CD4-positive, alpha-beta T cell treated with Interleukin-15 for 1 hour (primary cell): ENCODE results near the gene LBP.
"Not testable (repeated sequence)": the region's sequence is repeated elsewhere in the genome, so short reads cannot be mapped to it uniquely, and the experiment has no call there.

ENCODE experiments used
- DNase-seq: peaks from one replicate; pipeline ENCODE4 v3.0.0-alpha.2; 2020

LBP gene

DNA sequence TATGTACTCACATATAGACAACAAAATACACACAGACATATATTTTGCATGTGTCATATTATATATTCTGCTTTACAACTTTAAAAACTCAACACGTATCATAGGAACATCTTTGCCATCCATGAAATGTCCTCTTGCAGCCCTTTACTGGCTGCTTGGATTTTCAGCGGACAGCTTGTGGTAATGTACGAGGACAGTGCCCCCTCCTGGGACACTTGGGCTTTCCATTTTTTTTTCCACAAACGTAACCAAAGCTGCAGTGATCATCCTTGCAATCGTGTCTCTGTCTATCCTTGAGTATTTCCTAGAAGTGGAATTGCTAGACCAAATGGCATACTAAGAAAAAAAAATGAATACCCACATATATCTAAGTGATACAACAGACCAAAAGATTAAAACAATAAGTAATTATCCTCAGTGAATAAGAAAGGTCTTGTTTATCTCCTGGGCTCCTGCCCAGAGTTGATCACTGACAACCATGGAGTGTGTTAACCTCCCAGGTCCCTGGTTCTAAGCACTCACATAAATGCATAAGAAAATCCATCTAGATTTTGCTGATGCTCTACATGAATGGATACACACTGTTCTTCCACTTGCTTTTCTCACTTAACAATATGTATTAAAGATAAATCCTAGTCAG lies 24.2 kb upstream of the LBP start:
- DNase-seq = no peak

DNA sequence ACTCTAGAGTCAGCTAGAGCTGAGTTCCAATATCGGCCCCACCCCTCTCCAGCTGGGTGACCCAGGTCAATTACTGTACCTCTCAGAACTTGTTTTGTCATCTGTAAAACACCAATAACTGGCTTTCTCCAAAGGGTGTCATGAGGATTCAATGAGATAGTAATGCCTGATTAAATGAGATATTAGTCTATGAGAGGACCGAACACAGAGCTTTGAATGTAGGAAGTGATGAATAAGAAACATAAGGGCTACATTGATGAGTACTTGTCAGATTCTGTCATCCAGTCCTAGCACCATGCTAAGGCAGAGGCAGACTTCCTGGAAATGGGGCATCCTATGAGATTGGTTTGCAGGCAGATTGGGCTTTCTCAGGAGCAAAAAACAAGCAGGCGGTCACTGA lies 22.1 kb upstream of the LBP start:
- no peak for DNase-seq

DNA sequence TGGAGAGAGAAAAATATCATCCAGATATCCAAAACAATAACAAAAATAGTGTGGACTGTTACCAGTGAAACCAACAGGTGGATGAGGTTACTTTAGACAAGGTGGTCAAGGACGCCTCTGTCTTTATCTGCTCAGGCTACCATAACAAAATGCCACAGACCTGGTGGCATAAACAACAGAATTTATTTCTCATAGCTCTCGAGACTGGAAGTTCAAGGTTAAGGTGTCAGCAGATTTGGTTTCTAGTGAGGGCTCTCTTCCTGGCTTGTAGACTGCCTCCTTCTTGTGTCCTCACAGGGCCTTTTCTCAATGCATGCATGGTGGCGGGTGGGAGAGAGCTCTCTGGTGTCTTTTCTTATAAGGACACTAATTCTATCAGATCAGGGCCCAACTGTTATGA lies 21.1 kb upstream of the LBP start:
- DNase-seq = no peak

DNA sequence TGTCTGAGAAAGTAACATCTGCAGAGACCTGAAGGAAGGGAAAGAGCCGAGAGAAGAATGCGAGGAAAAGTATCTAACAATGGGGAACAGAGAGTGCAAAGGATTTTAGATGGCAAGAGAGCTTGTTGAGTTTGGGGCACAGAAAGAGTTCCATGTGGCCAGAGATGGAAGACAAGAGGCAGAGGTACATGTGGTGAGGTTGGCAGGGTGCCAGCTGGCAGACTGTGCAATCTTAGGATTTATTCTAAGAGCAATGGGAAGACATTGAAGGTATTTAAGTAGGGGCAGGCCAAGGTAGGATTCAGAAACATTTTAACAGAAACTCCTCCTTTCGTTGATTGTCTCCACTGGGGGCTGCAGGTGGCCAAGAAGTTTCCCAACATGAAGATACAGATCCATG lies 20.4 kb upstream of the LBP start:
- no peak for DNase-seq

DNA sequence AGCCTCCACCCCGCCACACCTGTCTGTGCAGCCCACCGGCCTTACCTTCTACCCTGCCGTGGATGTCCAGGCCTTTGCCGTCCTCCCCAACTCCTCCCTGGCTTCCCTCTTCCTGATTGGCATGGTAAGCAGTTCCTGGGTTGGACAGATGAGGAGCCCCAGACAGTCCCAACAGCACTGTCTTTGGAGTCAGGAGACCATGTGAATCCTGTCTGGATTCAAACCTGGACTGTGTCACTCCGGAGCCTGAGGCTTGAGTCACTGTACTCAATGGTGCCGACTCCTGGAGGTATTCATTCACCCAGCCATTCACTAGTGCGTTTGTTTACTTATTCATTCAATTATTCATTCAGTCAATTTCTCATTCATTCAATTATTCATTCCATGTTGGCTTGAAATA lies 20.0 kb upstream of the LBP start:
- no peak for DNase-seq

DNA sequence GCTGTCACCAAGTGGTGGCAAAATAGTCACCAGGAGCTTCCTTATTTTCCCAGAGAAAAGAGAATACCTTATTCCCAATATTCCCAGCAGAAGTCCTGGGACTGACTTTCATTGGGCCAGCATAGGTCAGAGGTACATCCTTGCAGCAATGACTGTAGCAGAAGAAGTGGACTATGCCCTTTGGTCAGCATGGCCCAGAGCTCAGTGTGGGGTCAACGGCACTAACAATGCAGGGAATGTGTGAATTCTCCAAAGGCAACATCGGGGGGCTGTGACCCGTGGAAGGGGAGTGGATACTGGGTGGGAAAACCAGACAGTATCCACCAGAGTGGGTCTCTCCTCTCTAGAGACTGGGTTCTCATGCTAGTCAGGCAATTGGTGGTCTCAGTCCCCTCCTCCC lies 15.6 kb upstream of the LBP start:
- no peak for DNase-seq

DNA sequence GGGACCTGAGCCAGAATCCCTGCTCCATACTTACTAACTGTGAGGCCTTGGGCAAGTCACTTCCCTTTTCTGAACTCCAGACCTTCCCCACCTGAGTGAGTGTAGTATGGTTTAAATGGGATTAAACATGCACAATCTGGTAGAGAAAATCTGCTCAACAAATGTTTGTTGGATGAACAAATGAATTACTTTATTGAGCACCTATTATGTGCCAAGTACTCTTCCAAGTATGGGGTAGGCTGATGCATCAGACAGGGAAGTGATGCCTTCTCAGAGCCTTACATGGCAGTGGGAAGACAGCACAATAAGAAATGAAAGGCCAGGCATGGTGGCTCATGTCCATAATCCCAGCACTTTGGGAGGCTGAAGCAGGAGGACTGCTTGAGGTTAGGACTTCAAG lies 15.0 kb upstream of the LBP start:
- DNase-seq = no peak

DNA sequence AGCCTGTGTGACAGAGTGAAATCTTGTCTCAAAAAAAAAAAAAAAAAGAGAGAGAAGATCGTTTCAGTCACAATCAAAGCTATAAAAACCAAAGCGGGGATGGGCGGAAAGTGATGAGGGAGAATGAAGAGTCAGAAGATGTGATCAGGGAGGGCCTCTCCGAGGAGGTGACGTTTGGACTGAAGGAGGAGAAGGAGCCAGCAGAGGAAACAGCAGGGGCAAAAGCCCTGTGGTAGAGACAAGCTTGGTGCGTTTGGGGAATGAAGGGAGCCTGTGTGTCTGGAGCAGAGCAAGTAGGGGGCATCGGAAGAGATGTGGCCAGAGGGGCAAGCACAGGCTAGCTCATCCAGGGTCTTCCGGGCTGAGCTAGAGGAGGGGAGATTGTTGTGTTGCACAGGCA lies 14.5 kb upstream of the LBP start:
- no peak for DNase-seq

DNA sequence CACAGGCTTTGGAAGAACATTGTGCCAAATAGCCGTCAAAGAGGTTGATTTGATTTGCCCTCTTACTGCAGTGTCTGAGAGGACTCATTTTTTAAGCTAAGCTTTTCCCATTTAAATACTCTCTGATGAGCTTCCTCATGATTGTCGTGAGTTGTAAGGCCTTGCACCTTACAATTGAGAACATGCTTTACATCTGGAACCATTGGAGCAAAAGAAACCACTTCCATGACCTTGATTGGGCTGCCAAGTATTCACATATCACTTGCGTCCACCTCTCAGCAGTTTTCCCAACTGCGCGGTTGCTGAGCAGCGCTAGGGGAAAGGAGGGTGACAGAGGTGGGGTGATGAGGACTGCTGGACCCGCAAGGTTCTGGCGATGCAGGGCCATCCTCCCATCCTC lies 12.3 kb upstream of the LBP start:
- no peak for DNase-seq

DNA sequence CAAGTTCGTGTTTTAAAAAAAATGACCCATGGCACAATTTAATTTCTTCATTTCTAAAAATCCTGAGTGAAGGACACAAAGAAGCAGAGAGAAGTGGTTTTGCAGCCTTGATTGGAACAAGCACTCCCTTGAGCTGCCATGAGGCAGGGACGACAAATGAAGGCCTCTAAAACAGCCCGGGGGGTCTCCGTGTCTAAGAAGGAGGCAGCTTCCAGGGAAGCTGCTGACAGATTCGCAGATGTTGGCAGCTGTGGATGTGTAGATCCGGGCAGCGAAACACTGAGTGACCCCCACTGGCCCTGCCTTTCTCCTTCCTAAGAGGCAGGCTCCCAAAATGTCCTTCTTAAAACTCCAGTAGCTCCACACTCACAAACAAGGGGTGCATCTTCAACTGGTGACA lies 9.6 kb upstream of the LBP start:
- no peak for DNase-seq

DNA sequence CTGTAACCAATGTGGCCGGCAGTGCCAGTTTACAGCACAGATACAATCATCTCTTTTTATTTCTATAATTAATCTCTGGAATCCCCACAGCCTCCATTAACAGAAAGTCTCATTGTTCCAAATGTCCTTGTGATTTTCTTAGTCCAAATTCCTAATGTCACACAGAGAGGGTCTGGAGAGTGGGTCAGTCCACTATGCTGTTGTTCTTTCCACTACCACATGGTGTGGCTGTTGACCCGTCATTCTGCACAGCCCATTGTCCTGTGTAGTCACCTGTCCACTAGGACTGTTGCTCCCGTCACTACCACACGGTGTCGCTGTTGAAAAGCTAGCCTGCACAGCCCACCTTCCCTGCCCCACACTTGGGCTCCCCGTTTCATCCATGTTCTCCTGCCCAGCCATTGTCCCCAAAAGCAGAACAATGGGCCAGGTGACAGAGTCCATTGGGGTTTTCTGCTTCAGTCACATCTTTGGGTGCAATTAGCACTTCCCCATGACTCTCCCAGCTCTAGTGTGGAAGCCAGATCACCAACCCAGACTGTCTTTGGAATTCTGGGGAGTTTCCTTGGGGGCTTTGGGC lies 8.6 kb upstream of the LBP start:
- no peak for DNase-seq

DNA sequence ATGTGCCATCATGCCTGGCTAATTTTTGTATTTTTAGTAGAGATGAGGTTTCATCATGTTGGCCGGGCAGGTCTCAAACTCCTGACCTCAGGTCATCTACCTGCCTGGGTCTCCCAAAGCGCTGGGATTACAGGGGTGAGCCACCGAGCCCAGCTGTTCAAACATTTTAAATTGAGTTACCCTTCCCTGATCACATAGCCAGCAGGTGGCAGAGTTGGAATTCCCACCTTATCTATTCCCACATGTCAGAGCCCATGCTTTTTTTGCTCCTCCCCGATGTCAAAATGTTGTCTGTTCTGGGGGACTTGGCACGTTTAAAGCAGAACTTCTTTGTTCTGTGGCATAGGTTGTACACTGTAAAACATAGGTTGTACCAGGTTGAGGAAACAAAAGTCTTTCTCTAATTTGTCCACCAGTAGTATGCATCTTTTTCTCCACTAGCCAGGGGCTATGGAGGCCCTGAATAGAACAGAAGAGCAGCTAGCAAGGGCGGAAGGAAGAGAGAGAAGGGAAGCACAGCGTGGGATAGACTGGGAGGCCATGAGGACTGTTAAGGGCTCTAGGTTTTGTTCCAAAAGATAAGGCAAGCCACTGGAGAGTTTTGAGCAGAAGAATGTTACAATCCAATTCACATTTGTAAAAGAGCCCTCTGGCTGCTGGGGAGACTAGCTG lies 7.3 kb upstream of the LBP start:
- DNase-seq = no peak

DNA sequence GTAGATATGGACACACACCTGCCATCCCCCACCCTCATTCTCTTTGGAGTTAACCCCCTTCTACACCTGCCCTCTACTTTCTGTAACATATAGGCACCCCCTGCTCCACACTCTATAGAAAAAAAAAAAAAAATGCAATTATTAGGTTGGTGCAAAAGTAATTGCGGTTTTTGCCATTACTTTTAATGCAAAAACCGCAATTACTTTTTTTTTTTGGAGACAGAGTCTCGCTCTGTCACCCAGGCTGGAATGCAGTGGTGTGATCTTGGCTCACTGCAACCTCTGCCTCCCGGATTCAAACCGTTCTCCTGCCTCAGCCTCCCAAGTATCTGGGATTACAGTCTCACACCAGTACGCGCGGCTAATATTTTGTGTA lies 6.8 kb upstream of the LBP start:
- not testable (repeated sequence) for DNase-seq

DNA sequence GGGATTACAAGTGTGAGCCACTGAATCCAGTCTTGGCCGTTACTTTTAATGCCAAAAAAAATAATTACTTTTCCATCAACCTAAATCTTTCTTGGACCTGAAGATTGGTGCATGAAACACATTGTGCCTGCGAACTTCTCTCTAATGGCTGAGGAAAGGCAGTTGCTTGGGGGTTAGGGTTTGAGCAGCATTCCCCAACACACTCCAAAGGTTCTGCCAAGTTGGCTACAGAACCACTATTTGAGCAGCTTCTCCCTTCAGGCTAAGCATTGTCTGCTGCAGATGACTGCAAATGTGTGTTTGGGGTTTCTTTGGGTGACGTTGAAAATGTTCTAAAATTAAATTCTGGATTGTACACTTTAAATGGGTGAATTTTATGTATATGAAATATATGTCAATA lies 6.3 kb upstream of the LBP start:
- no peak for DNase-seq

DNA sequence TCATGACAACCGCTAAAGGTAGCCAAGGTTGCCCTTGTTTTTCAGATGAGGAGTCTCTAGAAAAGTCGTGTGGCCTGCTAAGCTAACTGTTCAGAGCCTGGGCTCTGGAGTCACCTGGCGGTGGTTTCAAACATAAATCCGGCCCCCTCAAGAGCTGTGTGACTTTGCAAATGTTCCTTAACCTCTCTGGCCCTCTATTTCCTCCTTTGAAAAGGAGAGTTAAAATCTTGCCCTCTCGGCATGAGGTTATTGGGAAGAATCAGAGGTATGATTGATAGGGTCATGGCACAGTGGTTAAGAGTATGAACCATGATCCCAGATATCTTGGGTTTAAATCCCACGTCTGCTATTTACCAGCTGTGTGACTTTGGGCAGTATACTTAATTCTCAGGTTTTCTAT lies 5.6 kb upstream of the LBP start:
- no peak for DNase-seq

DNA sequence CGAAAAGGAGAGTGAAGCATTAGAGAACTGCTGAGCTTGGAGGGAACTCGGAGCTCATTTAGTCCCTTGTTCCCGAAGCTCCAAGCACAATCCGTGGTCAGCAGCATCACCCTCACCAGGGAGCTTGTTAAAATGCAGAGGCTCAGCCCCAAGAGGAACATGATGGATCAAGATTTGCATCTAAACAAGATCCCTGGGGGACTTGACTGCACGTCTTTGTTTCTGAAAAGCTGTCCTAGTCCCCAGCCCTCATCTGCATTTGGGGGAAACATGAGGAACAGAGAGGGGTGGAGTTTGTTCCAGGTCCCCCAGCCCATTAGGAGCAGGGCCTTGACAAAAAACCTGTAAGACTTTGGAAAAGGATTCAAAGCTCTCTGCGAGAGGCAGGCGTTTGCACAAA lies 4.1 kb upstream of the LBP start:
- DNase-seq = no peak

DNA sequence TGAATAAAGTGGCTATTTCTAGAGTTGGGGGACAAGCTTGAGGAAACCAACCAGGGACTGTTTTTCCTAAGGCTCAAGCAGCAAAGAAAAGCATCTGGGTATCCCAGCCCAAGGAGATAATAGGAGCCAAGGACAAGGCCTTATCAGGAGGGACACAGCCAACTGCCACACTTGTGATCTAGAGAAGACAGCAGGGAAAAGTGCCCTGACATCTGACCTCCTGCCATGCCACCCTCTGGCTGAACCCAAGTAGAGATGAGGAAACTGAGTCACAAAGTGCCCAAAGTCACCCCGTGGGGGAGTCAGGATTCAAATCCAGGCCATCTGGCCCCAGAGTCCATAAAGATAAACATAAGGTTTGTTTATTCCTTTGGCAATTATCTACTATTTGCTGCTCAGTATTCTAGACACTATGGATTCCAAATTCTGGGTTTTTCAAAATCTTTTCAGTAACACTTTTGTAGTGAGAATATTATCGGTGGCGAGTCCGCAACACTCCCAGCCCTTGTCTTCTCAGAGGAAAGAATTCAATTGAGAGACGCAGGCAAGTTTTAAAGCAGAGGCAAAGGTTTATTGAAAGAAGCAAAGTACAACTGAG lies 3.5 kb upstream of the LBP start:
- no peak for DNase-seq

DNA sequence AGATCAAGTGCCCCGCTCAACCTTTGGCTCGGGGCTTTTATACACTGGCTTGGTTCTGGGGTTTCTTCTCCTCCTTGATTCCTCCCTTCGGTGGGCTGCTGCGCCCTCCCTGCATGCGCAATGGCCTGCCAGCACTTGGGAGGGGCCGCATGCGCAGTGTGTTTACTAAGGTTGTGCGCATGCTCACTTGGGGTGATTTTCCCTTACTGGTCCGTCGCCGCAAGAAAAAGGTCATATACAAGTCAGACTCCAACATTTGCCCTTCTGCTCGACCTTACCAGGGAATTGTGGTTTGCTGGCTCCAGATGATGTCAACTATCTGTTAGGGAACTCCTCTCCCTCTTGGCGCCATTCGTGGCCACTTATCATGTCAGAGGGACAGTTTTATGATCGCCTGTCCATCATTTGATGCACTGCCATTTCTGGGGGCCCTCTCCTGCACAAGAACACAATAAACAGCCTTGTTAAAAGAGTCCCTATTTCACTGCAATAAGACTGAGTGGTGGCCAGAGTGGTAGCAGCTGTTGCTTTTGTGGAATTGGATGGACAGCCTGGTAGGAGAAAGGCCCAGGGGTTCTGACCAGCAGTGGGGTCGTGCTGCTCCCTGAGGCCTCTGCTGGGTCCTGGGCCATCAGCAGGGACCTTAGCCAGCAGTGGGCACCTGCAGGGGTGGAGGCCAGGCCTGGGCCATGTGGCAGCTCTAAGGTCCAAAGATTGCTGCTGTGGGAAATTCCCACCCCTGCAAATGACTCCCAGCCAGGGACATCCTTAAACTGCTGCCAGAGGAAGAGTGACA lies 2.8 kb upstream of the LBP start:
- DNase-seq = no peak

DNA sequence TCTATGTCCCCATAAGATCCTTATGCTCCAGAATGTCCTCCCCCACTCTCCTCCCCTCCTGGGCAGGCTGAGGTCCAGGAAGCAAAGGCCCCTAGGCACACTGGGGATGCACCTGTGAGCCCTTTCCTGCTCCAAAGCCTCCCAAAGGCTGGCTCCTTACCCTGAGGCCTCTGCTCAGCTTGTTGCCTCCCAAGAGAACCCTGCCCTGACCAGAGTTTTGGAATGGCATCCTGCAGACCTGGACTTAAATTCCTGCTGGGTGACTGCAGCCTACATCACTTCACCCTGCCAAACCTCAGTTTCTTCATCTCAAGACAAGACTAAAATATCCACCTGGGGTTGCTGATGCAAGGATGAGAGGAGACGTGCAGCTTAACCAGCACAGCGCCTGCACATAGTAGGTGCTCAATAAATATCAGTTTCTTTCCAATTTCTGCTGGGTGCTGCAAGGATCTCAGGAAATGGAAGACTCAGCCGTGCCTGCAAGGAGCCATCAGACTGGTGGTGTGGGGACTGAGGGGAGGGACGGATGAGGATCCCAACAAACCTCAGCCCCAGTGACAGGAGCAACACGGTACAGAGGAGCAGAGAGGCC lies 2.1 kb upstream of the LBP start:
- no peak for DNase-seq

DNA sequence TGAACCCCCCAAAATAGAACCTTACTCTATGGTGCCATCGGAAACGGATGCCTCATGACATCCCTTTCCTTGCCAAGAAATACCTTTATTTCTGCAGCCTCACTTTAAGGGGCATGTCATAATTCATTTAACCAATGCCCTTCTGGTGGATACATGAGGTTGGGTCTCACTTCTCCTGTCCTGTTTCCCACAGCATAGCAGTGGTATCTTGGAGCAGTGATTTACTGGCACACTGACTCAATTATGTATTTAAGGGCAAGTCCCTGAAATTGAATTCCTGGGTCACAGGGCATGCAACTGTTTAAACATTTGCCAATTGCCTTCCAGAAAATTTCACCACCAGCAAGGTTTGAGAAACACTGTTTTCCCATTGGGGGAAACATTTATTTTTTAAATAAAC lies 639 bp upstream of the LBP start:
- no peak for DNase-seq

DNA sequence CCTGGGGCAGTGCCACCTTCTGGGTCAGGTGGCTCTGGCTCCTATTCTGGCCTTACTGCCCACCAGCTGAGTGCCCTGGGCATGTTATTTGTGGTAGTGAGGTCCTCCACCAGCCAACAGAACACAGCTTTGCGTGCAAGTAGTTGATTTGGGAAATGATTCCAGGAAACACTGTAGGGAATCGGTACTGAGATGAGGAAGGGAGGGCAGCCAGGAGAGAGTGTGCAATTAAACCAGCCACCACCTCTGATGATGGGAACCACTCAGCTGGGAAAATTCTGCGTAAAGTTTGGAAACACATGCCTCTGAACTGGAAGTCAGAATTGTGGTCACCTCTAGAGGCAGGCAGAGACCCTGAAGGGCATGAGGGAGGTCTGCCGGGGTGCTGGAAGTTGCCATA lies 459 bp downstream of the LBP start:
- no peak for DNase-seq

DNA sequence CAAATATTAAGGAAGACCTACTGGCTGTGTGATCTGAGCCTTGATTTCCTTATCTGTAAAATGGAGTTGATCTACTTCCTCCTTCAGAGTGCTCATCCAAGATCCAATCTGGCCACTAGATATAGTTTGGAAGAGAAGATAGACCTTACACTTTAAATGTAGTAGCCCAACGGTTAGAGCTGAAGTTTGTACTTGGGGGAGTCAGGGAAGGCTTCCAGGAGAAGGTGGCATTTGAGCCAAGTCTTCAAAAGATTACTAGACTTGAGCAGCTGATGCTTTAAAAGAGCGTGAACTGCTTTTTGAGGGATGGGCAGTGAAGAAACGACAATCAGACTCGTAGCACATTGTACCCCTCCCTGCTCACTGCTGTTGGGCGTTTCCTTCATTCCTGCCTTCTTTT lies 3.6 kb downstream of the LBP start:
- no peak for DNase-seq
